Measurements from ENCODE around the gene WDR88. TPM values are rescaled to one million over a fixed set of nuclear protein-coding genes. Genes with fewer than 3 reads are reported as not detected.

WDR88 gene
- total and polyA plus RNA-seq, 2 donors (not counting 1 experiment from before 2014, with no cell fraction given), result 0.47 TPM; not detected in 1

DNA sequence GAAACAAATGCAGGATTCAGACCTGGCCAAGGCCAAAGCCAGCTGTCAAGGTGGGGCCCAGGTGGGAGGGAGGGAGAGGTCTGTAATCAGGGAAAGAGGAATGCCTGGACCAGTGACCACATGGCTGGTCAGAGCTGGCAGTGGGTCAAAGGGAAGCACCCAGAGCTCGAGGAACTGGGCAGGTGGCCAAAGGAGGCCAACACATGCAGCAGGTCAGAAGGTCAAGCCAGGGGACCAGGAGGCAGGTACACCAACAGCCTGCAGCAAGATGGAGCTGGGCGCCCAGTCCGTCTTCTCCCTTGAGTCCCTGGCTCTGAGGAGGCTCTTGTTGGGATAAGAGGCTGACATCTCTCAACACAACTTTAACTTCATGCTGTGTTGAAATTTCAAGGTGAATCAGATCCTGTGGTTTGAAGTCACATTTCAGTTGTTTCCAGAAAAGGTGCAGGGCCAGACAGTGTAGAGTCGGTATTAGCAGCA lies 33.8 kb upstream of the WDR88 start:
- intact Hi-C loops (cut with micrococcal nuclease), result no loop called here
- POLR2A ChIA-PET, result interaction anchor here (0.6 kb wide), 1 partner anchor 30 kb away, joined by 3 read pairs; no protein-coding TSS in a partner anchor
- Mint-ChIP-seq H3K27me3 (no peaks in the 10 kb centered on the region), H3K4me3 (no peak overlapping the region), H3K27ac (no peak overlapping the region), H3K9me3 (ENCODE audit: insufficient read depth) (no peaks in the 10 kb centered on the region), H3K4me1 (no peaks in the 10 kb centered on the region)
- Histone ChIP-seq H3K4me2 (replicated peaks; ENCODE audit: low read depth, low read length, poor library complexity, severe bottlenecking) (no peak overlapping the region), H3K27me3 (replicated peaks in 1 of 4; ENCODE audit: control extremely low read depth in 1 of 4, control insufficient read depth in 3 of 4, insufficient read depth in 4 of 4, low read length in 3 of 4) (no peaks in the 10 kb centered on the region), H3K79me2 (ENCODE audit: control insufficient read depth, insufficient read depth, low read length) (no peaks in the 10 kb centered on the region), H4K20me1 (ENCODE audit: control insufficient read depth, insufficient read depth, low read length, poor library complexity, severe bottlenecking) (no peaks in the 10 kb centered on the region), H3K36me3 (replicated peaks in 1 of 2; ENCODE audit: control extremely low read depth in 1 of 2, control insufficient read depth in 1 of 2, extremely low read depth in 1 of 2, insufficient read depth in 2 of 2, low read length in 1 of 2) (peaks cover 4 to 60% of the 10 kb centered on the region in 2 experiments), H3K4me1 (ENCODE audit: control insufficient read depth in 2 of 2, insufficient read depth in 2 of 2, low read length in 2 of 2) (no peaks in the 10 kb centered on the region), H2AFZ (ENCODE audit: insufficient read depth, low read depth, low read length, poor library complexity, severe bottlenecking) (no peak overlapping the region), H3K9me3 (ENCODE audit: control extremely low read depth in 1 of 3, control insufficient read depth in 2 of 3, insufficient read depth in 1 of 3, low read length in 2 of 3) (no peaks in the 10 kb centered on the region), H3K9ac (ENCODE audit: low read length) (no peak overlapping the region), H3K4me3 (ENCODE audit: control extremely low read depth in 1 of 5, extremely low read depth in 1 of 5, insufficient read depth in 1 of 5, low read depth in 2 of 5, low read length in 4 of 5) (no peak overlapping the region), H3K27ac (ENCODE audit: low read length in 2 of 2) (no peak overlapping the region)
- no peak for DNase-seq
- WGBS (ENCODE audit: insufficient coverage), result 84% methylated on average over 2 of the region's 4 CpGs
- no peak for ATAC-seq (ENCODE audit: low read depth)
- no peak for TF ChIP-seq EZH2 (IDR thresholded peaks at IDR 0.05; ENCODE audit: borderline replicate concordance, insufficient read depth, low read depth, low read length, poor library complexity, severe bottlenecking)
- TF ChIP-seq, protein P1, sequence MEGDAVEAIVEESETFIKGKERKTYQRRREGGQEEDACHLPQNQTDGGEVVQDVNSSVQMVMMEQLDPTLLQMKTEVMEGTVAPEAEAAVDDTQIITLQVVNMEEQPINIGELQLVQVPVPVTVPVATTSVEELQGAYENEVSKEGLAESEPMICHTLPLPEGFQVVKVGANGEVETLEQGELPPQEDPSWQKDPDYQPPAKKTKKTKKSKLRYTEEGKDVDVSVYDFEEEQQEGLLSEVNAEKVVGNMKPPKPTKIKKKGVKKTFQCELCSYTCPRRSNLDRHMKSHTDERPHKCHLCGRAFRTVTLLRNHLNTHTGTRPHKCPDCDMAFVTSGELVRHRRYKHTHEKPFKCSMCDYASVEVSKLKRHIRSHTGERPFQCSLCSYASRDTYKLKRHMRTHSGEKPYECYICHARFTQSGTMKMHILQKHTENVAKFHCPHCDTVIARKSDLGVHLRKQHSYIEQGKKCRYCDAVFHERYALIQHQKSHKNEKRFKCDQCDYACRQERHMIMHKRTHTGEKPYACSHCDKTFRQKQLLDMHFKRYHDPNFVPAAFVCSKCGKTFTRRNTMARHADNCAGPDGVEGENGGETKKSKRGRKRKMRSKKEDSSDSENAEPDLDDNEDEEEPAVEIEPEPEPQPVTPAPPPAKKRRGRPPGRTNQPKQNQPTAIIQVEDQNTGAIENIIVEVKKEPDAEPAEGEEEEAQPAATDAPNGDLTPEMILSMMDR (IDR thresholded peaks at IDR 0.05), result no peak
- CTCF ChIA-PET, result no interaction called here

DNA sequence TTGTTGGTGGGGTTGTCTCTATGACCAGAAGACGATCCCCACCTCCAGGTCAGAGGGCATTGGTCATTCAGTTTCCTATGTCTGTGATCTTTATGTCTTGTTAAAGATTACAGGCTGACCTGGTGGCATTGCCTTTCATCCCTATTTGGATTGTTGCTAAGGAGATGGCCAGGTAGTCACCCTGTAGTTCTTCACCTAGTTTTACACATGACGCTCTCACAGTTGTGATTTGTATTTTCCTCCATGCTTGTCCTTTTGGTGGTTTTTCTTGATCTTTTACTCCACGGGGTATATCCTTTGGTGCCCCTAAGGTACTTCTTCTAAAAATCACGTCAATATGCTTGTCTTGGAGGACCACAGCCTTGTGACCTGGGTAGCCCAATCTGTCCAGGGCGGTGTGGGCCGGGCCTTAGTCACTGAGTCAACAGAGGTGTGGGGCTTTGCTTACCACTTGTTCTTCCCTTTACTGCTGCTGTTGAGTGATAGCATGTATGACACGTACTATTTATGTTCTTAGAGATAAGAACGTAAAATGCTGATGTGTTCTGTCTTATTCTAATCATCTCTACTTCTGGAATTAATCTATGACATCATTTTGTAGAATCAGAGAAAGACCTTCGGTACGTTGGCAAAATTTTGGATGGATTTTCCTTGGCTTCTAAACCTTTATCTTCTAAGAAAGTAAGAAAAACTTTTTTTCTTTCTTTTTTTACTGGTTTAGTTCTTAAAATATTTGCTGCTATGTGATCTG lies 30.8 kb upstream of the WDR88 start:
- H3K36me3 ChIP-seq (replicated peaks in 1 of 2; ENCODE audit: control extremely low read depth in 1 of 2, control insufficient read depth in 1 of 2, extremely low read depth in 1 of 2, insufficient read depth in 2 of 2, low read length in 1 of 2), result peaks cover 0 to 42% of the 10 kb centered on the region in 2 experiments

More for the DNA sequence above, 30.8 kb upstream of the WDR88 start:
- no peak overlapping the region for H3K4me2 ChIP-seq (replicated peaks; ENCODE audit: low read depth, low read length, poor library complexity, severe bottlenecking)
- no peak for TF ChIP-seq EZH2 (IDR thresholded peaks at IDR 0.05; ENCODE audit: borderline replicate concordance, insufficient read depth, low read depth, low read length, poor library complexity, severe bottlenecking)
- TF ChIP-seq, protein P1 (IDR thresholded peaks at IDR 0.05), result no peak
- ChIA-PET POLR2A (no interaction called here), CTCF (no interaction called here)
- H2AFZ ChIP-seq (ENCODE audit: insufficient read depth, low read depth, low read length, poor library complexity, severe bottlenecking), result no peak overlapping the region
- H3K9me3 ChIP-seq (ENCODE audit: control extremely low read depth in 1 of 3, control insufficient read depth in 2 of 3, insufficient read depth in 1 of 3, low read length in 2 of 3), result no peaks in the 10 kb centered on the region
- WGBS (ENCODE audit: insufficient coverage), result 96% methylated on average over 4 of the region's 10 CpGs
- H3K27ac ChIP-seq (ENCODE audit: low read length in 2 of 2), result no peak overlapping the region
- H3K9ac ChIP-seq (ENCODE audit: low read length), result no peak overlapping the region
- H3K4me3 ChIP-seq (ENCODE audit: control extremely low read depth in 1 of 5, extremely low read depth in 1 of 5, insufficient read depth in 1 of 5, low read depth in 2 of 5, low read length in 4 of 5), result no peak overlapping the region
- H3K27me3 ChIP-seq (replicated peaks in 1 of 4; ENCODE audit: control extremely low read depth in 1 of 4, control insufficient read depth in 3 of 4, insufficient read depth in 4 of 4, low read length in 3 of 4), result no peaks in the 10 kb centered on the region
- no peaks in the 10 kb centered on the region for H3K4me1 ChIP-seq (ENCODE audit: control insufficient read depth in 2 of 2, insufficient read depth in 2 of 2, low read length in 2 of 2)
- Mint-ChIP-seq H3K4me1 (no peaks in the 10 kb centered on the region), H3K4me3 (no peak overlapping the region), H3K27ac (no peak overlapping the region), H3K9me3 (ENCODE audit: insufficient read depth) (no peaks in the 10 kb centered on the region), H3K27me3 (no peaks in the 10 kb centered on the region)
- intact Hi-C loops (cut with micrococcal nuclease), result no loop called here
- ATAC-seq (ENCODE audit: low read depth) (no peak), DNase-seq (no peak)
- H3K79me2 ChIP-seq (ENCODE audit: control insufficient read depth, insufficient read depth, low read length), result no peaks in the 10 kb centered on the region
- H4K20me1 ChIP-seq (ENCODE audit: control insufficient read depth, insufficient read depth, low read length, poor library complexity, severe bottlenecking), result no peaks in the 10 kb centered on the region
